Vein endothelial cell (primary cell): ENCODE measurements around the gene RUNDC1. TPM values are rescaled to one million over a fixed set of nuclear protein-coding genes. Genes with fewer than 3 reads are reported as not detected.

Experiments
- small RNA-seq: library from RNA; depleted of rRNA; stranded (forward); fragments of <200 nt; gene quantifications from one replicate; pipeline ENCODE3, GENCODE V24; 2012
- total RNA-seq: library from RNA; depleted of rRNA; stranded (reverse); fragments of >200 nt; gene quantifications from 2 replicates; pipeline ENCODE4 v1.2.3, GENCODE V29; 2012

The RUNDC1 gene
- 10.2 and 11.8 TPM in 2 replicates for total RNA-seq

GRCh38 chr17:42980274-42980765, at the start of gene RUNDC1:
Gene RUNDC1 (plus strand): TSS chr17:42980565. CDS start chr17:42980577, 12 bp downstream.

GRCh38 chr17:42964161-42964932, 16.0 kb upstream of the RUNDC1 start, which contains the start of gene AARSD1:
Gene AARSD1 (minus strand): TSS chr17:42964454. CDS start chr17:42964440, 14 bp downstream.

DNA sequence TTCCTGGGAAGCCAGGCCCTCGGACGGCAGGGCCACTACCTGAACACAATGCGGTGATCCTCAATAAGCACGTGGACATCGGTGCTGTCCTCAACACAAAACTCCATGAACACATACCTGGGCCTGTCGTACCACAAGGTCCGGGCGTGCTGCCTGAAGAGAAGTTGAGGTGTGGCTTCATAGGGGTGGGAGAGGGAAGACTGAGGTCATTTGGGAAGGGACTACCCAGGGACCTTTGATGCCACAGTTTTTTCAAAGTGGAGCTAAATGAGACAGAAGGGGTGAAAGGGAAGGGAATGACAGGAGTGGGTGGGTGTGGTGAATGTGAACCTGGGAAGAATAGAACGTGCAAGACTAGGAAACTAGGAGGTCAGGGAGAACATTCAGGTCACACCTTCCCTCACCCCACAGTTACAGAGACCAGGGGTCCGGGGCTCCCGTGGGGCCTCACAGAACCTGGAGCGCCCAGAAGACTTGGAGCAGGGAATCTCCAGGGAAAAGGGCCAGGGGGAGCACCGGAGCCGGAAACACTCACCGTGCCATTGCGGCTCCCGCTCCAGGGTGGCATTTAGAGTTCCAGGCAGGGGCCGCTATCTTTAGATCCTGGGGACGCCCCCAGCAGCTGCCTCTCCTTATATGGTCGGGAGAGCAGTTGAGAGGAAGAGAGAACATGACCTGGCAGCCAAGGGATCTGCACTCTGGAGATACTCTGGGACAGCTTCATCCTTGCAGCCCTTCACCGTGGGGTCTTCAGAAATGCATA, 673 bp upstream of the RUNDC1 start, which contains the start of gene PTGES3L:
PTGES3L (minus strand) TSS at position 570 of the 763 bp plus-strand sequence; CDS start at position 543, 27 bp downstream.

GRCh38 chr17:42997984-42998938, 17.9 kb downstream of the RUNDC1 start, which contains the start of gene RPL27:
Gene RPL27 (plus strand): TSS chr17:42998419. CDS start chr17:42998751, 332 bp downstream.

GRCh38 chr17:43006639-43007551, 26.5 kb downstream of the RUNDC1 start, which contains the start of gene IFI35:
Gene IFI35 (plus strand): TSS chr17:43006784. CDS start chr17:43006948, 164 bp downstream.

DNA sequence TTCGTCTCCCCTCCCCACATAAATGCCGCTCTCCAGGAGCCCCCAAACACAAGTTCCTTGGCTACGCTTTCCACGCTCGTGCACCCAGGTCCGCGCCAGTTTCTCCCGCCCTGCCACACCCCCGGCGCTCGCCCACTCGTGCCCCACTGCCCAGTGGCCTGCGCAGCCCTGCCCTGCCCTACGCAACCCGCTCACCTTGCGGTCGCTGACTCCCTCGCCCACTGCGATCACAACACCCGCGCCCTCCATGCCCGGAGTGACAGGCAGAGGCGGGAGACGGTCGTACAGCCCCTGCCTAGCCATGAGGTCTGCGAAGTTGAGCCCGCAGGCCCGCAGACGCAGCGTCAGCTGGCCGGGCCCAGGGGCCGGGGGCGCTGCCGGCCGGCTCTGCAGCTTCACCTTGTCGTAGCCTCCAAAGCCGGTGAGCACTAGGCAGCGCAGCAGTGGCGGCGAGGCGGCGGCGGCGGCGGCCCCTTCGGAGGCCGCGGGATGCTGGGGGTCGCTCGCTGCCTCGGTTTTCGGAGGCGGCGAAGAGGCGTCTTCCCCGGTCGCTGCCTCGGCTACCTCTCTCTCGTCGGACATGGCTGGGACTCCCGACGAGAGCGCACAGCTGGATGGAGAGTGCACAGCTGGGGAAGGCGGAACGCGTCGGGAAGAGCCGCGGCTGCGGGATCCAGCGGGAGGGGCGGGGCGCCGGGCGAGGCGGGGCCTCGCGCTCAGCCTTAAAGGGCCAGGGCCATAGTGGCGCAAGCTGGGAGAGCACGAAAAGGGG, 41.6 kb downstream of the RUNDC1 start, which contains the start of gene VAT1:
VAT1 (minus strand) TSS at position 645 of the 772 bp plus-strand sequence; CDS start at position 582, 63 bp downstream.

DNA sequence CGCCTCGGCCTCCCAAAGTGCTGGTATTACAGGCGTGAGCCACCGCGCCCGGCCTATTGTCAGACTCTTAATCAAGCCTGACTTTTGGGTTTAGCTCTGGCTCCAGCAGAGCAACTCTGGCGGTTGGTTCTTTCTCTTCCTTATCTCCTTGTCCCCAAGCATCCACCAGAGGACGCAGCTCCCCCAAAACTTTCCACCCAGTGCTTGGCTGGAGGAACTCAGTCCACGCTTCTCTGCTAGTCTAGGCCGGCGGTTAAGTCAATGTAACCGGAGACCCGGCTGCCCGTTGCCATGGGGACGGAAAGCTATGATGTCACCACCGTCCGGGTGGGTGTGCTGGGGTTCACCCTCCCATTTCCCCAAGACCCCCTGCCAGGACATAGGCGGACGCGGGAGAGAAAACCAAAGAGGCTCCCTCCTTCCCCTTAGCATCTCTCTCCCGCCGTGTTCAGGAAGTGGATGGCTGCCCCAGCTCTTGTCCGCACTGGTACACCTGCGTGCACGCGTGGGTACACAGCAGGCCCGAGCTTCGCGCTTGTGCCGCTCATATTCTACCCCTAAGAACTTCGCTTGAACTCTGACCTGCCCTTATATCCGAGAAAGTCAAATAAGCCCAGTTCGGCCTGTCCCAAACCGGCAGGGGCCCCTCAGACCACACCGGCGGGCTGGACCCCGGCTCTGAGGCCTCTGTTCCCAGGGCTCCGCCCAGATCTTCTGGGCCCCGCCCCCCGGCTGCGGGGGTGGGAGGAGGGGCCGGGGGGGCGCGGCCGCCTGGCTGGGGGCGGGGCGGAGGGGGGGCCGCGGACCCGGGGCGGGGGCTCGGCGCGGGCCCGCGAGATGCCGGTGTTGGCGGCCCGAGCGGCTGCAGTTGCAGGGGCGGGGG, 44.3 kb downstream of the RUNDC1 start, which contains the start of gene RND2:
RND2 (plus strand) TSS at position 825 of the 883 bp plus-strand sequence. CDS start 117 bp downstream, outside the sequence.

Small RNA genes within 50 kb of the gene (small RNA-seq; reads per million reads assigned to genes)
- gene AARSD1 = not detected
- not detected for gene RF00561

Other genes with a start within 250 kb of the RUNDC1 start
- gene EZH1, start 235.5 kb upstream of the RUNDC1 start, total RNA-seq = 18.0 and 19.2 TPM in 2 replicates
- 7.6 and 19.6 TPM in 2 replicates for gene RAMP2, start 219.3 kb upstream of the RUNDC1 start, total RNA-seq
- gene VPS25, start 207.1 kb upstream of the RUNDC1 start, total RNA-seq = 46.1 and 50.1 TPM in 2 replicates
- 1.3 and 2.6 TPM in 2 replicates for gene WNK4, start 200.0 kb upstream of the RUNDC1 start, total RNA-seq
- 43.2 and 46.4 TPM in 2 replicates for gene COA3, start 181.9 kb upstream of the RUNDC1 start, total RNA-seq
- under 0.01 TPM in 1 of 2 replicates, not detected in the other for gene CNTD1, start 181.7 kb upstream of the RUNDC1 start, total RNA-seq
- gene BECN1, start 156.3 kb upstream of the RUNDC1 start, total RNA-seq = 81.2 and 86.2 TPM in 2 replicates
- 109 and 148 TPM in 2 replicates for gene PSME3, start 147.2 kb upstream of the RUNDC1 start, total RNA-seq
- gene AOC2, start 136.0 kb upstream of the RUNDC1 start, total RNA-seq = 0.65 and 1.9 TPM in 2 replicates
- gene AOC3, start 129.4 kb upstream of the RUNDC1 start, total RNA-seq = under 0.01 TPM in 2 replicates
- not detected in 2 replicates for gene G6PC1, start 79.8 kb upstream of the RUNDC1 start, total RNA-seq
- gene AARSD1, start 16.1 kb upstream of the RUNDC1 start, total RNA-seq = 12.9 and 17.6 TPM in 2 replicates
- gene PTGES3L, start 485 bp upstream of the RUNDC1 start, total RNA-seq = 0.33 and 0.38 TPM in 2 replicates
- gene RPL27, start 17.9 kb downstream of the RUNDC1 start, total RNA-seq = 1,055 and 1,604 TPM in 2 replicates
- gene IFI35, start 26.2 kb downstream of the RUNDC1 start, total RNA-seq = 7.8 and 10.5 TPM in 2 replicates
- 345 and 356 TPM in 2 replicates for gene VAT1, start 41.8 kb downstream of the RUNDC1 start, total RNA-seq
- gene RND2, start 44.7 kb downstream of the RUNDC1 start, total RNA-seq = under 0.01 and 0.10 TPM in 2 replicates
- gene BRCA1, start 144.8 kb downstream of the RUNDC1 start, total RNA-seq = 5.2 and 16.0 TPM in 2 replicates
- 84.2 and 92.1 TPM in 2 replicates for gene NBR1, start 190.6 kb downstream of the RUNDC1 start, total RNA-seq
- 7.4 and 9.8 TPM in 2 replicates for gene TMEM106A, start 231.3 kb downstream of the RUNDC1 start, total RNA-seq
- gene CCDC200, start 248.1 kb downstream of the RUNDC1 start, total RNA-seq = not detected in 2 replicates